Putamen (tissue), 1 donor: ENCODE results near the gene ACTL6B.
A peak's percentile ranks its signal among the peaks of the same experiment; 100 is the strongest.
"Not testable (repeated sequence)": the region's sequence is repeated elsewhere in the genome, so short reads cannot be mapped to it uniquely, and the experiment has no call there.

Experiments used
- DNase-seq: peaks from one replicate; pipeline ENCODE4 v3.0.0-alpha.2; 2016; ENCODE audit warnings: low spot score

ACTL6B gene

DNA sequence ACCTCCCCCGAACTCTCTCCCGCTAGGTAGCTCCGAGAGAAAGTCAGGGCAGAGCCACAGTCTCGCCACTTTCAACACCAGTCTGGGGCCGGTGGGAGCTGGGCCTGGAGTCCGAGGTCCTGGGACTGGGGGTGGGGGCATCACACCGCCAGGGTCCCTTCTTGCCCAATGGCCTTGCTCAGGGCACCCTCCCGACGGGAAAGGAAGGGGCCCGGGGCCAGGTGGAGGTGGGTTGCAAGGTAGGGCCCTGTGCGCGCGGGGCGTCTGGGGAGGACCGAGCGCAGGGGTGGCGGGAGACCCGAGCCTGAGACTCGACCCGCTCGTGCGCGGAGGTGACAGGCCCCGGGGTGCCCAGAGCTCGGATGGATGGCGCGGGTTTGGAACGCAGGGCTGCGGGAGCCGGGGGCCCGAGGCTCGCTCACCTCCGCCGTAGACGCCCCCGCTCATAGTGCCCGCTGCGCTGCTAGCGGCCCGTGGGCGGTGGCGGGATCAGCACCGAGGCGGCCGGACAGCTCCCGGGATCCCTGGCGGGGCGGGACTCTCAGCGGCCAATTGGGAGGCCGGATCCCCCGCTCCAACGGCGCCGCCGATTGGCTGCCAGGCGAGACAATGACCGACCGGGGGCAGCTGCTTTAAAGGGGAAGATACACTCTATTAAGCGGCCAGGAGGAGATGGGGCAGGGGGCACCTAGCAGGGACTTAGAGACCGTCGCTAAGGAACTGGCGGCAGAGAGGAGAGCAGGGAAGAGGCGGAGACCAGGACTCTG, at the start of gene ACTL6B:
TSS of gene ACTL6B (minus strand) at position 541 of the 767 bp plus-strand sequence. CDS start at position 447, 94 bp downstream.
- DNase-seq: peak; percentile 49

- DNase-seq: peak; percentile 56
These were observed 49.1 kb upstream of the ACTL6B start for GRCh38 chr7:100705320-100705752.

DNA sequence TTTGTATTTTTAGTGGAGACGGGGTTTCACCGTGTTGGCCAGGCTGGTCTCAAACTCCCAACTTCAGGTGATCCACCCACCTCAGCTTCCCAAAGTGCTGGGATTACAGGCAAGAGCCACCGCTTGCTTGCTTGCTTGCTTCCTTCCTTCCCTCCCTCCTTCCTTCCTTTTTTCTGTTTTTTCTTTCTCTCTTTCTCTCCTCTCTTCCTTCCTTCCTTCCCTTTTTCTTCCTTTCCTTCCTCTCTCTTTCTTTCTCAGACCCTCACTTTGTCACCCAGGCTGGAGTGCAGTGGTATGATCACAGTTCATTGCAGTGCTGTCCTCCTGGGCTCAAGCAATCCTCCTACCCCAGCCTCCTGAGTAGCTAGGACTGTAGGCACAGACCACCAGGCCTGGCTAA, 44.8 kb upstream of the ACTL6B start:
- not testable (repeated sequence) for DNase-seq

- no peak for DNase-seq
These were observed 42.8 kb upstream of the ACTL6B start for GRCh38 chr7:100699018-100699417.

DNA sequence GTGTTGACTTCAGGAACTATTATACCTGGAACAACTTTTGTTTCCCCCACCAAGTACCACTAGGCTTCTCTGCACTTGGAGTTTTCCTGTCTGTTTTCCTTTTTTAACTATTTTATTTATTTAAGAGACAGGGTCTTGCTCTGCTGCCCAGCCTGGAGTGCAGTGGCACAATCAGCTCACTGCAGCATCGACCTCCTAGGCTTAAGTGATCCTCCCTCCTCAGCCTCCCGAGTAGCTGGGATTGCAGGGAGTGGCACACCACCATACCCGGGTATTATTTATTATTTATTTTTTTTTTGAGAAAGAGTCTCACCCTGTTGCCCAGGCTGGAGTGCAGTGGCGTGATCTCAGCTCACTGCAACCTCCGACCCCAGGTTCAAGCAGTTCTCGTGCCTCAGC, 39.9 kb upstream of the ACTL6B start:
- DNase-seq: no peak

- DNase-seq: peak; percentile 69
These were observed 38.0 kb upstream of the ACTL6B start, which contains the start of gene GIGYF1 for GRCh38 chr7:100694098-100694745. Gene GIGYF1 (minus strand): TSS chr7:100694250. CDS start chr7:100688238, 6,012 bp downstream.

DNA sequence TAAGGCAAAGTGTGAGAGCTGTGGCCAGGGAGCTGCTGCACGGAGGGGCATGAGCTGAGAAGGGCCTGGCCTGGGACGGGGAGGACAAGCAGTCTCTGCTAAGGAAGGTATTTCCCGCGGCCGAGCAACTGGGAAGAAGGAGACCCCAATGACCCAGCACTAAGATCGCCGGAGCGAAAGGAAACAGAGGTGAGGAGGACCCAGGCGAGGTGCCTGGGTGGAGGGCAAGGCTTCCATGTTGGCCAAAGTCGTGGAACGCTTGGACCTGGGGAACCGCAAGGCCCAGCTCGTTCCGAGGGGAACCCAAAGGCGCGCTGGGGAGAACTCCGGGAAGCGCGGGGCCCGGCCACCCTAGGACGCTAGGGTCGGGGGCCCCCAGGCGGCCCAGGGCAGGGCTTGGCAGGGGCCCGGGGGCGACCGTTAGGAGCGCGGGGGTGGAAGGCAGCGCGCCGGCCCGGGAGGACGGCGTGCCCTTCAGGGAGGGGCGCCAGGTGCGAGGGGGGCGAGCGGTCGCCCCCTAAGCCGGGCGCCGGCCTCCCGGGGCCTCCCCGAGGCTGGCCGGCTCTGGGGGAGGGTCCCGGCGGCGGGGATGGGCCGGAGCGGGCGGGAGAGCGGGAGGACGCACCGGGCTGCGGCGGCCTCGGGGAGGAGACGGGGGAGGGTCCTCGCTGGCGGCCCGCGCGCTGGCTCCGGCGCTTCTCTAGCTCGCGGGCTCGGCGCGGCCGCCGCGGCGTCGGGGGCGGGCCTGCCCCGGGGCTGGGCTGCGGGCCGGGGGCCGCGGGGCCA, 37.3 kb upstream of the ACTL6B start:
- no peak for DNase-seq

- no peak for DNase-seq
These were observed 36.3 kb upstream of the ACTL6B start for GRCh38 chr7:100692578-100692961.

GRCh38 chr7:100691676-100692577, 35.7 kb upstream of the ACTL6B start:
- peak; percentile 77 for DNase-seq

GRCh38 chr7:100689230-100690135, 33.2 kb upstream of the ACTL6B start:
- no peak for DNase-seq

GRCh38 chr7:100688326-100688860, 32.1 kb upstream of the ACTL6B start:
- DNase-seq: no peak

DNA sequence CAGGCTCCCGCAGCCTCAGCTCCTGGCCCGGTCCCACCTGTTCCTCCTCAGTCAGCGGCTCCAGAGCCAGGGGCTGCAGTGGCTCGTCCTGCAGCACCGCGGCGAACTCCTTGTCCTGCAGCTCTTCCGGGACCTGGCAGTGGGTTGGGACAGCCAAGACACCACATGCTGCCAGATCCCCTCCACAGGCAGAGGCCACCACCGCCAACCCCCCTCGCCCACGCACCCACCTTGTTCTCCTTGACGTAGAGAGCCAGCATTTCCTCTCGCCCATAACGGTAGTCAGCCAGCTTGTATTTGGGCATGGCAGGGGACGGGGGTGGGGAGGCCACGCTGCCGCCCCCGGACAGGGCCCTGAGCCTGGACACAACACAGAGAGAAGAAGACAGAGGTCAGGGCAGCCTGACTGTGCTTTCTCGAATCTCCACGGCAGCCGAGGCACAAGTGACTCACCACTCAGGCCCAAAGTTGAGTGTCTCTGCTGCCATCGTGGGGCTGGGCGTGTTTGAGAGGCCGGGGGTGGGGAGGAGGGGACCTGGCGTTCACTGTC, 31.6 kb upstream of the ACTL6B start:
- no peak for DNase-seq

GRCh38 chr7:100687261-100687660, 31.0 kb upstream of the ACTL6B start:
- DNase-seq: no peak

DNA sequence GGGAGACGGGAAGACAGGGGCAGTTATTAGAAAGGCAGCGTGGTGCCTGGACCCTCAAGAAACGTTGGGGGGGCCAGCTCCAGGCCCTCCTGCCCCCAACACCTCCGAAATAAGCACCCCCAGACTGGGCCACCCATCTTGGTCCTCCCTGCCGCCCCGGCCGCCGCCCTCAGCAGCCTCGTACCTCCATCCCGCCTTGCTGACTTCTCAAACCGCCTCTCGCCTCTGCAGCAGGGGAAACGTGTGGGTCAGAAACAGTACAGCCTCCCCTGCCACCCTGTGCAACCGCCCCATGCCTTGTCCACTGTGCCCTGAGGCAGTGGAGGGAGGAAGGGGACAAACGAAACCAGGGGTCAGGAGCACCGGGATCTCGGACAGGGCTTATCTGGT, 30.6 kb upstream of the ACTL6B start:
- DNase-seq: no peak

DNA sequence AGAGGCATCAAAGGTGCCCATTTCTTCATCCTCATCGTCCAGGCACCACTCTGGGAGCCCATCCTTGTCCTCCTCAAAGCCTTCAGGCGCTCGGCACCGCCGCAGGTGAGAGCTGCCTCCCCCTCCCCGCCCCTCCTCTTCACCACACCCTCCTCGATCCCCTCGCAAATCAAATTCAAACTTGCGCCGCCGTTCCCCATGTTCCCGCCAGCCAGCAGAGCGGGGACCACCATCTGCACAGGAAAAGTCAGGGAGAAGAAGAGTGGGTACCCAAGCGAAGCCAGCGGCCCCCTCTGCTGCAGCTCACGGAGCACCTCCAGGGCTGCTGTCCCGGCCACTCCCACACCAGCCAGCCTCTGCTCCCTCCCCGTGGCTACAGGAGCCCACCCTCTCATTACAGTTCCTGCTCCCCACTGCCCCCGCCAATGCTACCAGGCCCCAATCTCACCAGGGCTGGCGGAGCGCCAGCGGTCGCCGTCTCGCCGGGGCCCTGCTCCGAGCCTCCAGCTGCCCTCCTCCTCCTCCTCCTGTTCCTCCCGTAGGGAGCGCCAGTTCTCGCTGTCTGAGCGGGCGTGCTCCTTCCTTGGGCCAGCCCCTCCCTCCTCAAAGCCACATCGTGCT, 30.1 kb upstream of the ACTL6B start:
- DNase-seq: no peak

GRCh38 chr7:100685631-100686145, 29.4 kb upstream of the ACTL6B start:
- DNase-seq: no peak

DNA sequence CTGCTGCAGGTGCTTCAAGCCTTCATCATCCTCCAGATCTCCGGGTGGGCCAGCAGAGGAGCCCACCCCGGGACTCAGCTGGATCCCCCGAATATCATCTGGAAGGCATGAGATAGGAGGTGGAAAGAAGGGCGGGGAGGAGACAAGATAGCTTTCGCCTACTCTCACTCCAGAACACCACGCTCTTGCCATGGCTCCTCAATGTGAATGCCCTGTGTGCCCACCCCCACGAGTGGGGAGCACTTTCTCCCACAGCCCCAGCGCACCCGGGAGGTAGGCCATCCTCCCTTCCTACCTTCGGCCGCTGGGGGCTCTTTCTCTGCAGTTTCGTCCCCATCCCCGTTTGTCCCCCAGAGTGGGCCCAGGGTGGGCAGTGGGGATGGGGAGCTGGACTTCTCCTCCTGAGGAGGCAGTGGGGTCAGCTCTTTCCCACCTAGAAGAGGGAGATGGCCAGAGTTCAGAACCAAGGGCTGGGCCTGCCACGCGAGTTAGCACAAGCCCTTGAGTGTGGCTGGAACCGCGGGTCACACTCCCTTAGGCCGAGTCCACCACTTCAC, 28.9 kb upstream of the ACTL6B start:
- no peak for DNase-seq

DNA sequence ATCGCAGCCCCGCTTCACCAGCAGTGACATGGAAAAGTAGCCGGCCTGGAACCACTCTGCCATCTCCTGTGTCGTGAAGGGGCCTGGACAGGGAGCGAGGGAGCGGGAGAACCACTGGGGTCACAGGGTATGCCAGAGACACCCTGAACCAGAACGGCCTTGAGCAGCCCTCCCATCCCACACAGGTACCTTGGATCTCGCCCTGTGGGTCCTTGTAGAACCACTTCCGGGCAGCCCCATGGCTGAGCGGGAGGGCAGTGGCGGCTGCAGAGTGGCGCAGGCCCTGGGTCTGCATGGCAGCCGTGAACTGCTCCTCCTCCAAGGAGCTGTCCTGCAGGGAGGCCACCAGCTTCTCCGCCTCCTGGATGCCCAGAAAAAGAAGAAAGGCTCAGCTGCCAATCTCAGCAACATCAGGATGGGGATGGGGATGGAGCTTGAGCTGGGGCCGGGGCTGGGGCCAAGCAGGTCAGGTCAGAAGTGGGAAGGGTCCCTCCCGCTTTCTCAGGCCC, 28.3 kb upstream of the ACTL6B start:
- no peak for DNase-seq
